MV-4-11 (cell line): ENCODE measurements around the gene GDPD4.

Source experiments
- DNase-seq: peaks from one replicate; lab custom pipeline; 2025; lab: John Stamatoyannopoulos, UW

The GDPD4 gene

DNA sequence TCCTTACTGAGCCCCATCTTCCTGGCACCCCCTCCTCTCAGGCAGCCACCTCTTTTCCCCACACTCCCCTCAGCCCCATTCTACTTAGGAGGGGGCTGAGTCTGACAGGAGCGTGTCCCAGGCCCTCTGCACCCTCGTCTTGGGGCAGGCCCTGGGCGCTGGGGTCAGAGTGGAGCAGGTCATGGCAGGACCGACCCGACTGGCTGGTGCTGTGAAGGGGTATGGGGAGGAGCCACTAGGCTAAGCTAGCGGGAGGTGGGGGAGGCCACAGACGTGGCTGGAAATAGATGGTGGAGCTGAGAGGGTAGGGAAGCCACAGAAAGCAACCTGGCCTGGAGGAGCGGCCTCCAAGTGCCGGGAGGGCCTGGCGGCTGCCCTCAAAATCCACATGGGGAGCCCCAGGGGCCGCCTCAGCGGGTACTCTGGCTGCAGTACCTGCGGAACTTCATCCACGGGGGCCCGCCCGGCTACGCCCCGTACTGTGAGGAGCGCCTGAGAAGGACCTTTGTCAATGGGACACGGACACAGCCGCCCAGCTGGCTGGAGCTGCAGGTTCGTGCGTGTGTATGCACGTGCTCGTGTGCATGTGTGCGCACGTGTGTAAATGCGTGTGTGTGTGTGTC is 111.8 kb downstream of the GDPD4 start:
- DNase-seq, result no peak

DNA sequence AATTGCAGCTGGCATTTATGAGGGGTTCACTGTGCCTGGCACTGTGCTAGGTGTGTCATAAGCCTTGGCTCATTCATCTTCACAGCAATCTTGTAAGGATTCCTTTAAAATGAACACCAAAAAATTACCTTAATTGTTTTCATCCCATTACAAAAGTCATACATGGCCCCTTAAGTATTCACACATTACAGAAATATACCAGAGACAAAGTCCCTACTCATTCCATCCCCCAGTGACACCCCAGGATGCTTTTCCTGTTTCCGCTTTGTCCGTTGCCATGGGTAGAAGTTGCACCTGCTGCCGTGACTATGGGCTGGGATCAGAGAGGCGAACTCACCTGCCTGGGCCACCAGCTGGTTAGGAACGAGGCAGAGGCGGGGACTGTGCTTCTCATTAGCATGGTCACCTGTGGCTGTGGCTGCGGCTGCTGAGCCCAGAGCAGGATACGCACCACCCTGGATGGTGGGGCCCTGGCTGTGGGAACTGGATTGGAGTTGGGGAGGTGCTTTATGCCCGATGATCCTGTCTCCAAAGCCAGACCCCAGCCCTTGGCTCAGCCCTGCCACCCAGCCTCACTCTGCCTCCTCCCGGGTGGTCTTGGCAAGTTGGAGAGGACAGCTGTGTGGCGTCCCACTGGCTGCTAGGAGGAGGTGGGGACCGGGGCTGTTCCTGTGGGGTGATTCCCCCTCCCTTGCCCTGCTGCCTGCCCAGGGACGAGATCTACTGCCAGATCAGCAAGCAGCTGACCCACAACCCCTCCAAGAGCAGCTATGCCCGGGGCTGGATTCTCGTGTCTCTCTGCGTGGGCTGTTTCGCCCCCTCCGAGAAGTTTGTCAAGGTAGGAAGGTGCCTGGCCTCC is 112.6 kb downstream of the GDPD4 start:
- DNase-seq, result no peak

DNA sequence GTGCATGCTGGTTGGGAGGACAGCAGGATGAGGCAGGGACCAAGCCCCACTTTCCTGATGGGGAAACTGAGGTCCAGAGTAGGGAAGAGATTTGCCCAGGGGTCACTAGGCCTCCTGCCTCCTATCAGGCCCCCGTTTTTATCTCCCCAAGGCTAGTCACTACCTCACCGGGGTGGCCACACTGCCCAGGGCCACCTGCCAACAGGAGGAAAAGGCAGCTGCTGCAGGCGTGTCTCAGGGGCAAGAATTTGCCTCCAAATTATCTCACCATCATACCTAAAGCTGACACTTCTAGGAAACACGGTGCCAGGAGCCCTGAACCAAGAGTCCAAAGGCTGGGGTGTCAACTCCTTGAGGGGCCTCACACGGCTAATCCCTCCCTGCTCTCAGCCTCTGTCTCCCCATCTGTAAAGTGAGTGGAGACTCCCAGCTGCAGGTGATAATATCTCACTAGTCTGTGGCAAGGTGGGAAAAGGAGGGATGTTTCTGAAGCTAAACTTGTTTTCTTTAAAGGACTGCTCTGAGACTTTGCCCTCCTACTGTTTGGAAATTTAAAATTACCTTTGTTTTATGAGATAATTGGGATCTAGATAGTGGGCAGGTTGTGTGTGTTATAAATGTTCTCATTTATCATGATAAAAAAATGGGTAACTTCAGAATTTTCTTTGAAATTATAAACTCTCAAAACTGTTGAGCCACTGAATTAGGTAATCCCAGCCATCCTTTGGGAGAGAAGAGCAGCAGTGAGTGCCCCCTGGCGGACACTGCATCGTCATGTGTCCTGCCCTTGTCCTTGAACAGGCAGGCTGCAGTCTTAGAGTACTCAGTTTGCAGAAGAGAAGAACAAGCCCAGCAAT is 113.5 kb downstream of the GDPD4 start:
- peak; percentile 71 for DNase-seq

DNA sequence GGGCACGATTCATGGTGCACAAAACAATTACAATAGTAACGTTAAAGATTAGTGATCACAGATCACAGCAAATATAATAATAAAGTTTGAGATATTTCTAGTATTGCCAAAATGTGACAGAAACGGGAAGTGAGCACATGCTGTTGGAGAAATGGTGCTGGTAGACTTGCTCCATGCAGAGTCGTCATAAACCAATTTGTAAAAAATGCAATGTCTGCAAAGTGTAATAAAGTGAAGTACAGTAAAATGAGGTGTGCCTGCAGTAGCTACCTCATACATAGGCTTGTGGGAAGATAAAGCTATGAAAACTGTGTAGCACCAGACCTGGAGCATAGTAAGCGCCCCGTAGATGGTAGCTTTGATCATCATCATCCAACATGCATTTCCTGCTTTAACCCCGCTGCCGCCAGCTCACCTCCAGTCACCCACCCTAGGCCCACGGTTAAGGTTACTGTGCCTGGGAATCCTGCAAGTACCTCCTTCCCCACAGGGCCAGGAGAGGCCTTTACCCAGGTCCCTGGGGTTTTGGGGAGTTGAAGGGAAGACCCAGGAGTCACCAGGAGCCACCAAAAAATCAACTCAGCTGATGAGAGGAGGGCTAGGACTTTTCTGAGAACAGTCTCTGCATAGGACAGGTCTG is 114.3 kb downstream of the GDPD4 start:
- DNase-seq, result peak; percentile 46

DNA sequence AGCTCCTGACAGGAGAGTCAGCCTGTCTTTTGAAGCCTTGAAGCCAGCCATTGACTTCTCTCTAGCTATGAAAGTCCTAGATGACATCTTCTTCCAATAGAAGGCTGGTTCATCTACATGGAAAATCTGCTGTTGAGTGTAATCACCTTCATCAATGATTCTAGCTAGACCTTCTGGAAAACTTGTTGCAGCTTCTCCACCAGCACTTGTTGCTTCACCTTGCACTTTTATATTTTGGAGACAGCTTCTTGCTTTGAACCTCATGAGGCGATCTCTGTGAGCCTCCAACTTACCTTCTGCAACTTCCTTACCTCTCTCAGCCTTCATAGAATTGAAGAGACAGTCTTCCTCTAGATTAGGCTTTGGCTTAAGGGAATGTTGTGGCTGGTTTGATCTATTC is 115.2 kb downstream of the GDPD4 start:
- DNase-seq, result no peak

DNA sequence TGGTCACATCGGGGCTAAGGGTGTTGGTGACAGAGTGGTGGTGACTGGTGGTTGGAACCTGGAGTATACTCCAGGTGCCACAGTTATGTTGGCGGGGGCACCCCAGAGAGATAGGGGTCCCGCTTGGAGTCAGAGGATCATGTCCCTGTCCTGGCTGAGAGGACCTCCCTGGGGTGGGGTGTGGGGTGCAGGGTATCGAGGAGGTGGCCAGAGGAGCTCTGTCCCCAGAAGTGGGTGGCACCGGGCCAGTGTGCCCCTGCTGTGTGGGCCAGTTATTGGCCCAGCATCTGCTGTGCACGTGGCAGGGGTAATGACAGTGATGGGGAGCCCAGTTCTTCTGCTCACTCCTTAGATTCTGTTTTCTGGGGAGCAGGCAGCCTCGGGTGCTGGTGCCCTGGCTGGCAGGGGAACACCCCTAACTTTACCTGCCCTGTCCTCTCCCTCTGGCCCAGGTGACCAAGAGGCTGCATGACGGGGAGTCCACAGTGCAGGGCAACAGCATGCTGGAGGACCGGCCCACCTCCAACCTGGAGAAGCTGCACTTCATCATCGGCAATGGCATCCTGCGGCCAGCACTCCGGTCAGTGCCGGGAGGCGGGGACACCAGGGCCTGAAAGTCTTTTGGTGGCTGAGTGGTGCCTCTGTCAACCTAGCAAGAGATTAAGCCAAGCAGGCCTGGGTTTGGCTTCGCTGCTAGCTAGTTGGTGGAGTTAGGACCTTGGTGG is 117.2 kb downstream of the GDPD4 start:
- no peak for DNase-seq

DNA sequence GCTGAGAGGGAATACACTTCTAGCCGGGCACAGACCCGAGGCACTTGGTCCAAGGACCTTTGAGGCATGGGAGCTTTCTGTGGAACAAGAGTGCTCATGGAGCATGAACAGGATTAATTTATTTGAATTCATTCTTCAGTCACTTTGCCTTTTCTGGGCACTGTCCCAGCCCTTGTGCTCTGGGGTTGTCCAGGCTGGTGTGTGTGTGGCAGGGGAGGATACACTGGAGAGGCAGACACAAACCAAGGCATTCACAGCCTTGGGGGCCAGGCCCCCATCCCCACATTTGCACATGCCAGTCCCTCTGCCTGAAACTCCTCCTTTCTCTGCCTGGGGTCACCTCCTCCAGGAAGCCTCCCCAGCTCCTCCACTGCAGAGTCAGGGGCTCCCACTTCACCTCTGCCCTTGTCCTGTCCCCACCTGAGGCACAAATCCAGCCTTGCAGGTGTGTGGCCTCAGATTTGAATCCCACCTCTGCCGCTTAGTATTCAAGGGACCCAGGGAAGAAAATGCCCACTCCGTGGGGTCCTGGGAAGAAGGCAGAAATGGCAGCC is 118.0 kb downstream of the GDPD4 start:
- no peak for DNase-seq

DNA sequence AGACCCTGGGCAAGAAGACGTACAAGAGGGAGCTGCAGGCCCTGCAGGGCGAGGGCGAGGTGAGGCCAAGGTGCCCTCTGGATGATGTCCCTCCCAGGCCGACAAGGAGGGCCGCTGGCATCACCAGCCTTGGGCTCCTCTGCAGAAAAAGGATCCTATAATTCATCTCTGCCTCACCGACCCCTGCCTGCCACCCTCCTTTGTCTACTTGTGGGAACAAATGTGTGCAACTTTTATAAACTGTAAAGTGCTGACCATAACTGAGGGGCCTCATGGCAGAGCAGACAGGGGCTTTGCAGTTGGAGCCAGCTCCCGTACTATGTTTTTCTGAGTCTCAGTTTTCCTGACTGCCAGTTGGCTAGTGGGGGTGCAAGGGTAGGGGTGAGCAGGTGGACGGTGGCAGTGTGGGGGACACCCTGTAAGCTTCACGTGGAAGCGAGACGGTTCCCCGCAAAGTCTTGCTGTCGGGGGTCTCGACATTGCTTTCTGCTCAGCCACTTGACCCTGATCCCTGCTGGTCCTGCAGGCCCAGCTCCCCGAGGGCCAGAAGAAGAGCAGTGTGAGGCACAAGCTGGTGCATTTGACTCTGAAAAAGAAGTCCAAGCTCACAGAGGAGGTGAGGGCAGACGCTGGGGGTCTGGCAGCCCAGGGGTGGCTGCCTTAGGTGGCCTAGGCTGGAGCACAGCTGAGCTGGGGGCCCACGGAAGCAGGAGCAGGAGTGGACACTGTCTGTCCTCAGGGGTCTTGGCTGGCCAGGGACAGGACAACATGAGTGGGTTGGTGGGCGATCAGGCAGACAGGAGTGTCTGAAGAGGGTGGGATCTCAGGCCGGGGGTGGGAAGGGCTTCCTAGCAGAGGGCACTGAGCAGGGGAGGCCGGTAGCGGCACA is 118.7 kb downstream of the GDPD4 start:
- no peak for DNase-seq

DNA sequence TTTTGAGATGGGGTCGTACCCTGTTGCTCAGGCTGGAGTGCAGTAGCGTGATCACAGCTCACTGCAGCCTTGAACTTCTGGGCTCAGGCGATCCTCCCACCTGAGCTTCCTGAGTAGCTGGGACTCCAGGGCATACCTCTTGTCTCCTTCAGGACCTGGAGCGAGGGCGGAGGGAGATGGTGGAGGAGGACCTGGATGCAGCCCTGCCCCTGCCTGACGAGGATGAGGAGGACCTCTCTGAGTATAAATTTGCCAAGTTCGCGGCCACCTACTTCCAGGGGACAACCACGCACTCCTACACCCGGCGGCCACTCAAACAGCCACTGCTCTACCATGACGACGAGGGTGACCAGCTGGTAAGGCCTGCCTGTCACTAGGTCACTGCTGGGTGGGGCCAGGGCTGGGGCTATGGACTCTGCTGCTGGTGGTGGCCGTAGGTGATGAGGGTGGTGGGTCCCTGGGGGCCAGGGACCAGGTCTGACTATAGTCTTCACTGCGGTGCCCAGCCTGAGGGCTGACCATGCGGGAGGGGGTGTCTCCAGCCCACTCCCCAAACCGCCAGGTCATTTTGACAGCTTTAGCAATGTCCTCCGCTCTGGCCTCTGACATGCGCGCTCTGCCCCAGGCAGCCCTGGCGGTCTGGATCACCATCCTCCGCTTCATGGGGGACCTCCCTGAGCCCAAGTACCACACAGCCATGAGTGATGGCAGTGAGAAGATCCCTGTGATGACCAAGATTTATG is 119.5 kb downstream of the GDPD4 start:
- no peak for DNase-seq

DNA sequence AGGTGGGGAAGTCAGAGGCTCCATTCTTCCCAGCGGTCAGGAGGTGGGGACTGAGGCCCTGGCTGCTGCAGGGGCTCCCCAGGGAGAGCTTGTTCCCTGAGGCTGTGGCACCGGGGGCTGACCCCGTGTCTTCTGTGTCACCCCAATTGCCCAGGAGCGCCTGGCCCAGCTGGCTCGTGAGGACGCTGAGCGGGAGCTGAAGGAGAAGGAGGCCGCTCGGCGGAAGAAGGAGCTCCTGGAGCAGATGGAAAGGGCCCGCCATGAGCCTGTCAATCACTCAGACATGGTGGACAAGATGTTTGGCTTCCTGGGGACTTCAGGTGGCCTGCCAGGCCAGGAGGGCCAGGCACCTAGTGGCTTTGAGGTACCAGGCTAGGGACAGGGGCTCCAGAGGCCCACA is 120.3 kb downstream of the GDPD4 start:
- DNase-seq, result no peak

DNA sequence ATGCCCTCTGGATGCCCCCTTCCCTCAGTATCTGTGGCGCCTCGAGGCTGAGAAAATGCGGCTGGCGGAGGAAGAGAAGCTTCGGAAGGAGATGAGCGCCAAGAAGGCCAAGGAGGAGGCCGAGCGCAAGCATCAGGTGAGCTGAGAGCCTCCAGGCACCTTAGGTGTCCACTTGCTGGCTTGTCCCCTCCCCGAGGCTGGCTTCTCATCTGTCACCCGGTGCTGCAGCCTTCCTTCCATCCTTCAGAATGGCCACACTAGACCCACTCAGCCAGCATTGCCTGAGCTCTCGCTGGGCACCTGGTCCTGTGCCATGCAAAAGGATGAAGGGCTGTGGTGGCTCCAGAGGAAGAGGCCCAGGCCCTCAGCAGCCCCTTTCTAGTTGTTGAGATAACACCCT is 121.1 kb downstream of the GDPD4 start:
- DNase-seq, result no peak

DNA sequence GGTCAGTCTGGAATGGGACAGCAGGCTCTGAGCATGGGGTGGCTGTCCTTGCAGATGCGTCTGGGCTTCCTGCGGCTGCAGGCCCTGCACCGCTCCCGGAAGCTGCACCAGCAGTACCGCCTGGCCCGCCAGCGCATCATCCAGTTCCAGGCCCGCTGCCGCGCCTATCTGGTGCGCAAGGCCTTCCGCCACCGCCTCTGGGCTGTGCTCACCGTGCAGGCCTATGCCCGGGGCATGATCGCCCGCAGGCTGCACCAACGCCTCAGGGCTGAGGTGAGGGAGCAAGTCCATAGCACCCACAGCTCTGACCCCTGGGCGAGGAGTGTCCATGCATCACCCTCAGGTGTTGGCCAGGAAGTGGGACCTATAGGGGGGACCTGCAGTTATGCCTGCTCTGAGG is 121.8 kb downstream of the GDPD4 start:
- no peak for DNase-seq

DNA sequence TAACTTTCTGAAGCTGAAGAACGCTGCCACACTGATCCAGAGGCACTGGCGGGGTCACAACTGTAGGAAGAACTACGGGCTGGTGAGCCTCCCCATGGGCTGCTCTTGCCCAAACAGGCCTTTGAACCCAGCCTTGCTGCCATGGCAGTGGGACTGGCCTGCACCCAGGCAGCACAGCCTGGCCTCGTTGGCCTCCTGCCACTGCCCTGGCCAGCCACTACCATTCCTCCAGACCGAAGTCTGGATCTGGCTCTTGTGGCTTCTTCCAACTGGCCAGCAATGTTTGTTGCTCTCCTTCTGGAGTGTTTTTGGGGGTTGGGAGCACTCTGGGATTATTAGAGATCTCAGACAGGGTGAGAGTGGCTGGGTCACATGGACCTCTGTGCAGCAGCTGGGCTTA is 122.4 kb downstream of the GDPD4 start:
- DNase-seq, result no peak

DNA sequence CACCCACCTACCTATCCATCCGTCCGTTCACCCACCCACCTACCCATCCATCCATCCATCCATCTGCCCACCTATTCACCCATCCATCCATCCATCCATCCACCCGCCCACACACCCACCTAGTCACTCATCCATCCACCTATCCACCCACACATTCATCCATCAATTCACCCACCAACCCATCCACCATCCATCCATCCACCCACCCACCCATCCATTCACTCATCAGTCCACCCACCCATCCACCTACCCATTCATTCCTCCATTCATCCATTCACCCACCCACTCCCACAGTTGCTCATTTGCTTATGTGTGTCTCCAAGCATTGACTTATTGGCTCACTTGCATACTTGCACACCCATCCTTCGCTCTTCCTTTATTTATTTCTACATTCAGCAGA is 123.3 kb downstream of the GDPD4 start:
- no peak for DNase-seq

DNA sequence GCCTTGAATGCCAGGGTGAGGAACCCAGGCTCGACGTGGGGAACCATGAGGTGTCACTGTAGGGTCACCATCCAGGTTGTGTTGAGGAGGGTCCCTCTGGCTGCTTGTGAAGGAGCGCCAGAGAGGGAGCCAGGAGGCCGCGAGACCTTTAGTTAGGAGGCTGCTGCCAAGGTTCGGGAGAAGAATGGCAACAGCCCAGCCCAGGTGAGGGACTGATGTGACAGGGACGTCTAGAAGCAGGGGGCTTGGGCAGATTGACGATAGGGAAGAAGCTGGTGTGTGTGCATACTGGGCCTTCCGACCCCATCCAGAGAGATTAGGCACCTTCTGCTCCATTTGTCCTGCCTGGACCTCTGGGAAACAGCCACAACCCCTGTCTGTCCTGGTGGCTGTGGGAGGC is 124.5 kb downstream of the GDPD4 start:
- no peak for DNase-seq

DNA sequence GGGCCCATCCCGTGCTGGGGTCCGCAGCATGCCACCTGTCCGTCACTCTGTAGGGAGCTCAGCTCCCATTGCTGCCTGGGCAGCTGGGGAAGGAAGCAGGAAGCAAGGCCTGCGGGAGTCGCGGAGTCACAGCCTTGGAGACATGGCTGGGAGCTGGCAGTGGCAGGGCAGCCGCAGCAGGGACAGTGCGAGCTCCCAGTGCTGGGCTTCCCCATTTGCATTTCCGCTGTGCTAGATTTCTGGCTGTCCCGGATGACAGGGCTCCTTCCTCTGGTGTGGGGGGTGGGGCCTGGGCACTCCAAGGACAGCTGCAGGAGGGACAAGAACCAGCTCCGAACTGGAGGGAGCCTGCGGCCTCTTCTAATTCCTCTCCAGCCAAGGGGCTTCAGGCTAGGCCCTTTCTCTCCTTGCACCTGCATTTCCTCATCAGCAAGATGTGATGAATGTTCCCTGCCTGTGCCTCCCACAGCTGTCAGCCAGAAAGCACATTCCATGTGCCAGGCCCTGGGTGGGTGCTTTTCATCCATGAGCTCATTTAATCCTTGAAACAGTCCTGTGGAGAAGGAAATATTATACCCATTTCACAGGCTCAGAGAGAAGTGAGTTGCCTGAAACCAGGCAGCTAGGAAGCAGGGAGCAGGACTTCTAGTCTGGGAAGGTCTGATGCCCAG is 125.5 kb downstream of the GDPD4 start:
- peak; percentile 84 for DNase-seq

DNA sequence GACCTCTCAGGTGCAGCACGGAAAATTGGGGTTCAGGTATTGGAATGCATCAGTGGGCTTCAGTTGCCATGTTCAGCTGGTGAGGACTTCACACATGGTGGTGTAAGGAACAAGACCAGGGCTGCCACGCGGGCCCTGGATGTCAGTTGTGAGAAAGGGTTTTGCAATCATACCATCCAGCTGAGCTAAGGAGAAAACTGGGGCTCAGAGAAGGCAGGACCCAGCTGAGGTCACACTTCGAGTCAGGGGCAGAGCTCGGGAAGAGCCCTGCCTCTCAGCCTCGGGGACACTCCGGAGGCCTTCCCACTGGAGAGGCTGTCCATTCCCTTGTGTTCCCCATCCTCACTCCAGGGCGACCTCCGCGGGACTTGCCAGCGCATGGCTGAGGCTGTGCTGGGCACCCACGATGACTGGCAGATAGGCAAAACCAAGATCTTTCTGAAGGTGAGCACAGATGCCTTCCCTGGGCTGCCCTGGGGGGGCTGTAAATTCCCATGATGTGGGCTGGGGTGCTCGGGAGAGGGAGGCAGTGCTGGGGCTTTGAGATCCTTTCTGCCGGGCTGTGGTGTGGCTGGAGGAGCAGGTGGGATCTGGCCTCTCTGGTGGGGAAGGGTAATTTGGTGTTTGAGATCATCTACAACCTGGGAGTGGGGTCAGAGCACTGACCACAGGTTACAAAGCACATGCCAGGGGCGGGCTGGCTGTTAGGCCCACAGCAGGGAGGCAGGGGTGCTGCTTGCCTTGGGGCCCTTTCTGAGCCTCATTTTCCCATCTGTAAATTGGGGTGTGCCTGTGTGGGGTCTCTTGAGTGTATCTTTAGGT is 126.3 kb downstream of the GDPD4 start:
- peak; percentile 82 for DNase-seq

DNA sequence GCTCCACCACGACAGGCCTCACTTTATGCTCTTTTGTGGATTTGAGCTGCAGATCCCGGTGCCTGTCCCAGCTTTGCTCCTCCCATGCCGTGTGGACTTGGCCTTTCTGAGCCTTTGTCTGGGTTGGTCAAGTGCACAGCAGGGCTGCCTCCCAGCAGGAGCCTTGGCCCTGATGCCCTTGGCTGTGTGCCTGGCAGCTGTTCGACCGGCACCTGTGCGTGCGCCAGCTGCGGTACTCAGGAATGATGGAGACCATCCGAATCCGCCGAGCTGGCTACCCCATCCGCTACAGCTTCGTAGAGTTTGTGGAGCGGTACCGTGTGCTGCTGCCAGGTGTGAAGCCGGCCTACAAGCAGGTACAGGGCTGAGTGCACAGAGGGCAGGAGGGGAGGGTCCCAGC is 126.9 kb downstream of the GDPD4 start:
- DNase-seq, result no peak
